Psoas muscle (tissue), 8 donors: ENCODE measurements around the gene PGM5. TPM values are rescaled to one million over a fixed set of nuclear protein-coding genes. Genes with fewer than 3 reads are reported as not detected.
"Not testable (repeated sequence)": the region's sequence is repeated elsewhere in the genome, so short reads cannot be mapped to it uniquely, and the experiment has no call there.

Experiments used
- ATAC-seq, 4 donors: fragments of 200-7000 bp; cut with Tn5 transposase; one replicate each; pipeline ENCODE4 v1.9.1; 2020; ENCODE audit warnings: moderate library complexity in 3 of 4, mild to moderate bottlenecking in 2 of 4
- DNase-seq, 2 donors: peaks; one replicate each; pipeline ENCODE4 v3.0.0-alpha.2; 2020
- H3K27ac ChIP-seq: fragments of 200-600 bp; one replicate; pipeline ENCODE4 v1.8.0; 2022
- H3K27me3 ChIP-seq, 3 donors: fragments of 200-600 bp in 1 of 3; one replicate each; pipeline versions ENCODE4 v1.6.1 to v1.8.0; 2013 to 2022; ENCODE audit warnings: low read length in 2 of 3, mild to moderate bottlenecking in 2 of 3, moderate library complexity in 1 of 3; ENCODE audit not compliant: insufficient read depth in 3 of 3
- H3K36me3 ChIP-seq, 2 donors: fragments of 200-600 bp in 1 of 2; one replicate each; pipeline versions ENCODE4 v1.6.1 to v1.8.0; 2013 to 2022; ENCODE audit warnings: low read depth in 1 of 2, mild to moderate bottlenecking in 1 of 2, moderate library complexity in 1 of 2; ENCODE audit not compliant: insufficient read depth in 1 of 2
- H3K4me1 ChIP-seq: fragments of 200-600 bp; one replicate; pipeline ENCODE4 v1.8.0; 2022
- H3K4me3 ChIP-seq: fragments of 200-600 bp; one replicate; pipeline ENCODE4 v1.8.0; 2022; ENCODE audit warnings: mild to moderate bottlenecking
- H3K9me3 ChIP-seq: fragments of 200-600 bp; one replicate; pipeline ENCODE4 v1.8.0; 2022
- WGBS, 3 donors: extraction: QIAGEN DNeasy Blood & Tissue Kit; methylation state at CpG; one replicate each; pipeline versions ENCODE4 v1.1.6 to v1.1.7; 2013; 5-methylcytosine and 5-hydroxymethylcytosine counted together
- intact Hi-C, 2 donors: fragments of 100-400 bp; cut with DNase I; formaldehyde crosslinking; loops; one replicate each; pipeline versions ENCODE4 v1.11.0 to v1.14.2; 2022
- polyA plus RNA-seq, 3 donors: library from polyadenylated mRNA; stranded (reverse); fragments of 200-250 nt; gene quantifications; one replicate each; pipeline ENCODE4 v1.2.3, GENCODE V29; 2013
- total RNA-seq, 4 donors: library from RNA; stranded (reverse); fragmentation: NEBNext Ultra II Directional in 2 of 4; extraction: Animal tissue kit (Norgen Biotek cat#: 25700) in 2 of 4; gene quantifications; one replicate each; pipeline versions ENCODE4 v1.2.1 to v1.2.4, GENCODE V29; 2021 to 2023
- TF ChIP-seq, protein P1 (sequence below): fragments of 200-600 bp; IDR thresholded peaks from one replicate; pipeline ENCODE4 v1.8.0; 2022; ENCODE audit warnings: antibody characterized with exemption
- donor health status: healthy with polysubstance abuse.
- donor health status: DM: no; HTN: no; CAD: no; lungs with moderate emphysema.
- donor health status: Bipolar disorder and iron deficiency.
- donor health status: healthy.
- donor health status: DM: yes; HTN: yes; CAD: no.
- donor health status: DM: no; HTN: no; CAD: no.
- donor health status: DM: no; HTN: no; CAD: no.
- donor health status: DM: yes; HTN: yes; CAD: no.

The PGM5 gene
- total and polyA plus RNA-seq, 7 donors = 3.7 to 54.2 (median 15.0) TPM

GRCh38 chr9:68336639-68337339 lies 19.6 kb upstream of the PGM5 start:
- H3K4me3 ChIP-seq, H3K27me3 ChIP-seq, H3K36me3 ChIP-seq, H3K4me1 ChIP-seq, H3K27ac ChIP-seq, DNase-seq, intact Hi-C loops, H3K9me3 ChIP-seq, ATAC-seq: not testable (repeated sequence)
- 34 to 47% (median 44%) methylated on average over 4 of the region's 10 CpGs for WGBS, 3 donors

DNA sequence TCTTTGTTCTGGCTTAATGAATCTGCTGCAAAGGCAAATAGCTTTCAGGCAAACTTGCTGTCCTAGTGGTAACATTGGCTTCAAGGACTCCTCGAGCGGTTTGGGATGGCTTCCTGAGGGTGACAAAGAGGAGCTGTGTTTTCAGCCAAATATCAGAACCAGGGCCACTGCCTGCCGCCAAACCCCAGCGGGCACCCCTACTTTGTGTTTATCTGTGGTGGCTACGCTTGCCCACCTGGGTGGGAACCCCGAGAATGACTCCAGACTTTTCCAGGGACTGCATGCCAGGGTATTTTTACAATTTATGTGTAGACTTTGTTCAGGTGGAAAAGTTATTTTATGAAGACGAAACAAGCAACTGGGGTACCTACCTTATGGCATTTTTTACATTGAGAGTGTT lies 18.4 kb upstream of the PGM5 start:
- intact Hi-C loops, H3K4me3 ChIP-seq, H3K27me3 ChIP-seq, ATAC-seq, DNase-seq, H3K4me1 ChIP-seq, H3K36me3 ChIP-seq, H3K27ac ChIP-seq, H3K9me3 ChIP-seq: not testable (repeated sequence)
- WGBS, 3 donors = 80 to 90% (median 90%) methylated on average over 7 of the region's 7 CpGs

- ATAC-seq = peak; percentile 87 to 98 (median 92)
- intact Hi-C loops = not testable (repeated sequence)
Observed at GRCh38 chr9:68342265-68343025, 14.0 kb upstream of the PGM5 start.

GRCh38 chr9:68343242-68343641 lies 13.2 kb upstream of the PGM5 start:
- H3K36me3 ChIP-seq, intact Hi-C loops, ATAC-seq, DNase-seq, H3K27me3 ChIP-seq, H3K4me1 ChIP-seq, H3K9me3 ChIP-seq, H3K4me3 ChIP-seq, H3K27ac ChIP-seq: not testable (repeated sequence)
- 58 to 79% (median 75%) methylated on average over 3 of the region's 4 CpGs for WGBS, 3 donors

More at GRCh38 chr9:68342265-68343025, 14.0 kb upstream of the PGM5 start:
- H3K9me3 ChIP-seq, DNase-seq, H3K4me1 ChIP-seq, H3K27ac ChIP-seq, H3K36me3 ChIP-seq, H3K4me3 ChIP-seq, H3K27me3 ChIP-seq: not testable (repeated sequence)
- 17 to 24% (median 21%) methylated on average over 3 to 4 of the region's 10 CpGs for WGBS, 3 donors
- TF ChIP-seq, protein P1, sequence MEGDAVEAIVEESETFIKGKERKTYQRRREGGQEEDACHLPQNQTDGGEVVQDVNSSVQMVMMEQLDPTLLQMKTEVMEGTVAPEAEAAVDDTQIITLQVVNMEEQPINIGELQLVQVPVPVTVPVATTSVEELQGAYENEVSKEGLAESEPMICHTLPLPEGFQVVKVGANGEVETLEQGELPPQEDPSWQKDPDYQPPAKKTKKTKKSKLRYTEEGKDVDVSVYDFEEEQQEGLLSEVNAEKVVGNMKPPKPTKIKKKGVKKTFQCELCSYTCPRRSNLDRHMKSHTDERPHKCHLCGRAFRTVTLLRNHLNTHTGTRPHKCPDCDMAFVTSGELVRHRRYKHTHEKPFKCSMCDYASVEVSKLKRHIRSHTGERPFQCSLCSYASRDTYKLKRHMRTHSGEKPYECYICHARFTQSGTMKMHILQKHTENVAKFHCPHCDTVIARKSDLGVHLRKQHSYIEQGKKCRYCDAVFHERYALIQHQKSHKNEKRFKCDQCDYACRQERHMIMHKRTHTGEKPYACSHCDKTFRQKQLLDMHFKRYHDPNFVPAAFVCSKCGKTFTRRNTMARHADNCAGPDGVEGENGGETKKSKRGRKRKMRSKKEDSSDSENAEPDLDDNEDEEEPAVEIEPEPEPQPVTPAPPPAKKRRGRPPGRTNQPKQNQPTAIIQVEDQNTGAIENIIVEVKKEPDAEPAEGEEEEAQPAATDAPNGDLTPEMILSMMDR = peak; percentile 32

- H3K4me3 ChIP-seq, DNase-seq, intact Hi-C loops, H3K27me3 ChIP-seq, H3K4me1 ChIP-seq, H3K9me3 ChIP-seq, H3K27ac ChIP-seq, H3K36me3 ChIP-seq: not testable (repeated sequence)
- ATAC-seq = peak in 1 of 4 donors; percentile 25
- WGBS, 3 donors = 12 to 57% (median 40%) methylated on average over 2 to 3 of the region's 4 CpGs
Observed at GRCh38 chr9:68343992-68344391, 12.4 kb upstream of the PGM5 start.

- H3K4me3 ChIP-seq, DNase-seq, H3K36me3 ChIP-seq, H3K27ac ChIP-seq, H3K4me1 ChIP-seq, H3K9me3 ChIP-seq, H3K27me3 ChIP-seq, intact Hi-C loops: not testable (repeated sequence)
- 53 to 73% (median 60%) methylated on average over 4 of the region's 4 CpGs for WGBS, 3 donors
- peak in 3 of 4 donors; percentile 26 to 65 (median 43) for ATAC-seq
Observed at GRCh38 chr9:68351689-68352088, 4.7 kb upstream of the PGM5 start.

DNA sequence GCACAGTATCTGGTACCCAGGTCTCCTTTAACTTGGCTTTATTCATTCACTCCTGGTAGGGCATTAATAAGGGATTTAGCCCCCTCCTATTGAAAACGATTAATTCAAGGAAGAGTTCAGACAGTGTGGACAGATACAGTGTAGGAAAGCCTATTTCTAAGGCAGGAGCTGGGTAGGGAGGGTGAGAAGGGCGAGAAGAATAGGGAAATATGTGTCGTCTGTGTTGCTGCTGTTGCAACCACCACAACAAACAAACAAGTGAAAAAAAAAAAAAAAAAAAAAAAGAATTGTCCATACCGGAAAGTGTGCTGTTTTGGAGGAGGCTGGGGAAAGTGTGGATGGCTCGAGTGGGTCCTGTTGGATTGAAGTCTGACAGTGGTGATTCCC lies 425 bp upstream of the PGM5 start:
- 1 to 9% (median 3%) methylated on average over 4 to 5 of the region's 5 CpGs for WGBS, 3 donors

GRCh38 chr9:68357119-68357714 lies 806 bp downstream of the PGM5 start:
- H3K36me3 ChIP-seq, H3K27me3 ChIP-seq, H3K9me3 ChIP-seq, H3K4me1 ChIP-seq, intact Hi-C loops: not testable (repeated sequence)
- H3K27ac ChIP-seq = peak overlapping the region; percentile 74
- DNase-seq = peak; percentile 21 to 57
- peak overlapping the region; percentile 79 for H3K4me3 ChIP-seq
- ATAC-seq = peak; percentile 28 to 49 (median 38)
- WGBS, 3 donors = 6 to 11% (median 6%) methylated on average over 29 to 49 of the region's 57 CpGs

More for the DNA sequence above, 425 bp upstream of the PGM5 start:
- H3K27me3 ChIP-seq, H3K9me3 ChIP-seq, H3K27ac ChIP-seq, DNase-seq, intact Hi-C loops, H3K4me1 ChIP-seq, H3K36me3 ChIP-seq: not testable (repeated sequence)
- peak overlapping the region; percentile 79 for H3K4me3 ChIP-seq
- peak in 3 of 4 donors; percentile 7 to 24 (median 15) for ATAC-seq

DNA sequence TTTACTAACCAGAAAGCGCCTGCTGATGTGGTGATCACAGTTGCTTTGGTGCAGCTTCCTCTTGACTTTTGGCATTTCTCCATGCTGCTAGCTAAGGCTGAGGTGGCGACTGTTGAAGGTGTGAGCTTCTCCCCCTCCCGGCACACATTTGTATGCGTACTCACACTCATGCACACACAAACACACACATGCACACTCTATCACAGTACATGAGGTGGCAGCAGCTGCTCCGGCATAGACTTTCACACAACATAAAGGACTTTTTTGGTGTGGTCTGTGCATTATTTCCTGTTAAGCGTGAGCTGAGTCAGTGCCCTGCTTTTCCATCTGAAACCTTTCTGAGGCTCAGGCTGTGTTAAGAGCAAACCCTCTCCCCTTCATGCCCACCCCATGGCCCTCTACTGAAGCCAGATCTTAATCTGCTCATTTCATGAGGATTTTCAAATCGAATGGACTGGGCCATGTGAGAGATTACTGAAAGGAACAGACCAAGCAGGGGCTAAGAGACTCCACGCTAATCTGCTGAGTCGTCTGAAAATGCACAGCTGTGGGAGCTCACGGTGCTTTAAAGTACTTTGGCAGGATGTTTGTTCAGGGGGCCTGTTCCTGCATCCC lies 10.6 kb downstream of the PGM5 start:
- H3K9me3 ChIP-seq, H3K4me3 ChIP-seq, H3K36me3 ChIP-seq, DNase-seq, H3K27me3 ChIP-seq, intact Hi-C loops, H3K4me1 ChIP-seq, H3K27ac ChIP-seq: not testable (repeated sequence)
- ATAC-seq = peak; percentile 30 to 66 (median 38)
- 22 to 30% (median 24%) methylated on average over 9 to 10 of the region's 10 CpGs for WGBS, 3 donors

DNA sequence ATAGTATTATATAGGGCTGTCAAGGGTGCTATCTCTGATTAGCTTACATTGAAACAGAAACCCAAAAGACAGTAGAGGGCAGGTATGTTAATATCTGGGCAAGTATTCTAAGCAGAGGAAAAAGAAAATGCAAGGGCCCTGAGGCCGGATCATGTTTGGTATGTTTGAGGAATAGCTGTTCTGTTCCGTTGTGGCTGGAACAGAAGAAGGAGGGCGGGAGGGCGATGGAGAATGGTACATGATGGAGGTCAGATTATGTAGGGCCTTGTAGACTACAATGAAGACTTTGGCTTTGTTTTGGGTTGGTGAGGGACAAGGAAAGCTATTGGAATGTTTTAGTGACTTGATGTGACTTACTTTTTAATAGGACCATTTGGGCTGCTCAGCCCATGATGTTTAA lies 19.4 kb downstream of the PGM5 start:
- ATAC-seq, H3K27me3 ChIP-seq, intact Hi-C loops, H3K9me3 ChIP-seq, DNase-seq, H3K4me1 ChIP-seq, H3K36me3 ChIP-seq, H3K27ac ChIP-seq, H3K4me3 ChIP-seq: not testable (repeated sequence)
- 94 to 96% (median 96%) methylated on average over 4 of the region's 4 CpGs for WGBS, 3 donors
